OCI-LY7 (cell line): Measurements from ENCODE around the gene TRIM15.

Source experiments
- CTCF ChIP-seq: fragments of 200-600 bp; sonication (generic); conservative IDR thresholded peaks from 2 replicates; pipeline ENCODE4 v1.5.1; 2014; ENCODE audit warnings: mild to moderate bottlenecking, antibody characterized with exemption, low read length, moderate library complexity, mixed read lengths
- EZH2phosphoT487 ChIP-seq: fragments of 200-600 bp; sonication (generic); IDR thresholded peaks from 2 replicates; pipeline ENCODE4 v1.6.1; 2018; ENCODE audit warnings: low read depth, borderline replicate concordance, mild to moderate bottlenecking, mixed run types, antibody characterized with exemption, low read length, moderate library complexity, mixed read lengths

- TF ChIP-seq CTCF (no peak), EZH2phosphoT487 (no peak)
Measured at GRCh38 chr6:30171677-30172471, 8.5 kb downstream of the TRIM15 start.
